OCI-LY3 (cell line): Measurements from ENCODE around the gene ATP2C2.

Experiments
- EZH2phosphoT487 ChIP-seq: fragments of 200-600 bp; shearing (Covaris generic); IDR thresholded peaks from 2 replicates; pipeline ENCODE4 v1.6.1; 2018; ENCODE audit warnings: antibody characterized with exemption, mixed run types, low read depth
- TF ChIP-seq, protein P1 (sequence below): fragments of 200-600, 300-600 bp; sonication (generic); IDR thresholded peaks from 2 replicates; pipeline ENCODE4 v1.5.1; 2014; ENCODE audit warnings: antibody characterized with exemption, low read length, low read depth

DNA sequence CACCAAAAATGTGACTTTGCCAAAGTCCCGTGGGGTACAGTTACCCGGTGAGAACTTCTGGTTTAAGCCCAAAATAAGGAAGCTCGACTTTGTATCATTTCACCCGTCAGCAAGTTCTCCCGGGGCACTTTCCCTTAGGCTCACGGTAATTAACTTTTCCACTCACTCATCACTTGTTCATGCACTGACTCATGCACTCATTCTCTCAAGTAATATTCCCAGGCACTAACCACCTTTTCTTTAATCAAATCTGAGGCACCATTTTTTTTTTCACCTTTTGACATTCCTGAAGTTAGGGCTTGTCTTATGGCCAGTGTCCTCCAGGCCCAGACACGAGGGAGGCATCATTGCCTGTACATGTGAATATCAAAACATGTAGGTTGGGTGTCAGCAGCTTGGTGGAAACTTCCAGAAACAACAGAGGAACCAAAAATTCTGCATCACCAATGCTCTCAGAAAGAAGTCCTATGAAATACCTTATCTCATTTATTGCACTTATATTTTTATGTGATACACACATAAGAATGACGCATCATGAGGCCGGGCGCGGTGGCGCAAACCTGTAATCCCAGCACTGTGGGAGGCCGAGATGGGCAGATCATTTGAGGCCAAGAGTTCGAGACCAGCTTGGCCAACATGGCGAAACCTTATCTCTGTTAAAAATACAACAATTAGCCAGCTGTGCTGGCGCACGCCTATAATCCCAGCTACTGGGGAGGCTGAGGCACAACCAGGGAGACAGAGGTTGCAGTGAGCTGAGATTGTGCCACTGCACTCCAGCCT lies 36.1 kb upstream of the ATP2C2 start:
- TF ChIP-seq, protein P1, sequence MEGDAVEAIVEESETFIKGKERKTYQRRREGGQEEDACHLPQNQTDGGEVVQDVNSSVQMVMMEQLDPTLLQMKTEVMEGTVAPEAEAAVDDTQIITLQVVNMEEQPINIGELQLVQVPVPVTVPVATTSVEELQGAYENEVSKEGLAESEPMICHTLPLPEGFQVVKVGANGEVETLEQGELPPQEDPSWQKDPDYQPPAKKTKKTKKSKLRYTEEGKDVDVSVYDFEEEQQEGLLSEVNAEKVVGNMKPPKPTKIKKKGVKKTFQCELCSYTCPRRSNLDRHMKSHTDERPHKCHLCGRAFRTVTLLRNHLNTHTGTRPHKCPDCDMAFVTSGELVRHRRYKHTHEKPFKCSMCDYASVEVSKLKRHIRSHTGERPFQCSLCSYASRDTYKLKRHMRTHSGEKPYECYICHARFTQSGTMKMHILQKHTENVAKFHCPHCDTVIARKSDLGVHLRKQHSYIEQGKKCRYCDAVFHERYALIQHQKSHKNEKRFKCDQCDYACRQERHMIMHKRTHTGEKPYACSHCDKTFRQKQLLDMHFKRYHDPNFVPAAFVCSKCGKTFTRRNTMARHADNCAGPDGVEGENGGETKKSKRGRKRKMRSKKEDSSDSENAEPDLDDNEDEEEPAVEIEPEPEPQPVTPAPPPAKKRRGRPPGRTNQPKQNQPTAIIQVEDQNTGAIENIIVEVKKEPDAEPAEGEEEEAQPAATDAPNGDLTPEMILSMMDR: no peak
- no peak for TF ChIP-seq EZH2phosphoT487
